NCI-H446 treated with DMSO at 0.1 percent for 48 hours (cell line): ENCODE measurements around the gene PPFIBP1.
"Not testable (repeated sequence)": the region's sequence is repeated elsewhere in the genome, so short reads cannot be mapped to it uniquely, and the experiment has no call there.

Experiments used
- DNase-seq: peaks from one replicate; lab custom pipeline; 2025; lab: John Stamatoyannopoulos, UW

Gene PPFIBP1

GRCh38 chr12:27542628-27543027 lies 18.6 kb downstream of the PPFIBP1 start:
- no peak for DNase-seq

GRCh38 chr12:27544858-27545257 lies 20.9 kb downstream of the PPFIBP1 start:
- not testable (repeated sequence) for DNase-seq

GRCh38 chr12:27545665-27546064 lies 21.7 kb downstream of the PPFIBP1 start:
- DNase-seq: no peak

- DNase-seq: no peak
Measured at GRCh38 chr12:27547592-27547991, 23.6 kb downstream of the PPFIBP1 start.

- no peak for DNase-seq
Measured at GRCh38 chr12:27548301-27549199, 24.5 kb downstream of the PPFIBP1 start.

- no peak for DNase-seq
Measured at GRCh38 chr12:27549236-27549800, 25.3 kb downstream of the PPFIBP1 start.

- no peak for DNase-seq
Measured at GRCh38 chr12:27549801-27550652, 26.0 kb downstream of the PPFIBP1 start.

- DNase-seq: no peak
Measured at GRCh38 chr12:27550653-27550975, 26.6 kb downstream of the PPFIBP1 start.

GRCh38 chr12:27551172-27551840 lies 27.3 kb downstream of the PPFIBP1 start:
- DNase-seq: no peak

- no peak for DNase-seq
Measured at GRCh38 chr12:27552235-27552634, 28.2 kb downstream of the PPFIBP1 start.

GRCh38 chr12:27552886-27553560 lies 29.0 kb downstream of the PPFIBP1 start:
- no peak for DNase-seq

GRCh38 chr12:27553941-27554340 lies 29.9 kb downstream of the PPFIBP1 start:
- no peak for DNase-seq

GRCh38 chr12:27554421-27555186 lies 30.6 kb downstream of the PPFIBP1 start:
- DNase-seq: peak; percentile 89

GRCh38 chr12:27555361-27555760 lies 31.4 kb downstream of the PPFIBP1 start:
- DNase-seq: peak; percentile 49

- no peak for DNase-seq
Measured at GRCh38 chr12:27555925-27556778, 32.1 kb downstream of the PPFIBP1 start.

GRCh38 chr12:27560126-27560525 lies 36.1 kb downstream of the PPFIBP1 start:
- DNase-seq: no peak

GRCh38 chr12:27561535-27562350 lies 37.7 kb downstream of the PPFIBP1 start:
- DNase-seq: no peak

- DNase-seq: no peak
Measured at GRCh38 chr12:27564612-27565213, 40.7 kb downstream of the PPFIBP1 start.

- no peak for DNase-seq
Measured at GRCh38 chr12:27566159-27566558, 42.2 kb downstream of the PPFIBP1 start.
